Panc1 (cell line): ENCODE measurements around the gene OLFML1.

ENCODE experiments used
- CTCF ChIP-seq: fragments of 450-650 bp; IDR thresholded peaks from 2 replicates; pipeline ENCODE4 v1.5.1; 2017; ENCODE audit warnings: mild to moderate bottlenecking
- POLR2AphosphoS5 ChIP-seq: IDR thresholded peaks from 2 replicates; pipeline ENCODE4 v1.6.1; 2012; ENCODE audit warnings: mild to moderate bottlenecking, low read depth, low read length, moderate library complexity
- REST ChIP-seq, 2 experiments: IDR thresholded peaks; 2 replicates each; pipeline ENCODE4 v1.6.1; 2011 to 2012; ENCODE audit warnings: low read depth in 2 of 2, control low read depth in 1 of 2, low read length in 1 of 2, mild to moderate bottlenecking in 1 of 2, moderate library complexity in 1 of 2; ENCODE audit not compliant: insufficient read depth in 1 of 2
- SIN3A ChIP-seq: IDR thresholded peaks from 2 replicates; pipeline ENCODE4 v1.6.1; 2012; ENCODE audit warnings: low read depth, mild to moderate bottlenecking, low read length, moderate library complexity, borderline replicate concordance; ENCODE audit not compliant: insufficient read depth
- TCF7L2 ChIP-seq: IDR thresholded peaks from 2 replicates; pipeline ENCODE4 v1.6.1; 2011; ENCODE audit warnings: mild to moderate bottlenecking, low read depth, low read length, inconsistent platforms

- no peak for TF ChIP-seq POLR2AphosphoS5
- no peak for TF ChIP-seq CTCF
- no peak for TF ChIP-seq SIN3A
- TF ChIP-seq REST (IDR thresholded peaks at IDR 0.05; ENCODE audit: insufficient read depth in 1 of 2, low read depth in 2 of 2, low read length in 1 of 2), result no peak
- no peak for TF ChIP-seq TCF7L2
Observed at GRCh38 chr11:7555052-7555699, 69.9 kb downstream of the OLFML1 start.
